Hematopoietic multipotent progenitor cell (in vitro differentiated cells): Measurements from ENCODE around the gene METTL24. TPM values are rescaled to one million over a fixed set of nuclear protein-coding genes. Genes with fewer than 3 reads are reported as not detected.
A peak's percentile ranks its signal among the peaks of the same experiment; 100 is the strongest.
"Not testable (repeated sequence)": the region's sequence is repeated elsewhere in the genome, so short reads cannot be mapped to it uniquely, and the experiment has no call there.

Experiments used
- DNase-seq, 3 donors: peaks; one replicate each; pipeline ENCODE4 v3.0.0-alpha.2; 2011 to 2015; ENCODE audit warnings: low read depth in 2 of 3, low spot score in 2 of 3
- total RNA-seq: library from RNA; depleted of rRNA; stranded (reverse); fragments of >200 nt; gene quantifications from one replicate; pipeline ENCODE4 v1.2.3, GENCODE V29; 2012

METTL24 gene
- total RNA-seq, 1 donor: 3.0 TPM

GRCh38 chr6:110277100-110277665 lies 81.0 kb downstream of the METTL24 start:
- DNase-seq: no peak

DNA sequence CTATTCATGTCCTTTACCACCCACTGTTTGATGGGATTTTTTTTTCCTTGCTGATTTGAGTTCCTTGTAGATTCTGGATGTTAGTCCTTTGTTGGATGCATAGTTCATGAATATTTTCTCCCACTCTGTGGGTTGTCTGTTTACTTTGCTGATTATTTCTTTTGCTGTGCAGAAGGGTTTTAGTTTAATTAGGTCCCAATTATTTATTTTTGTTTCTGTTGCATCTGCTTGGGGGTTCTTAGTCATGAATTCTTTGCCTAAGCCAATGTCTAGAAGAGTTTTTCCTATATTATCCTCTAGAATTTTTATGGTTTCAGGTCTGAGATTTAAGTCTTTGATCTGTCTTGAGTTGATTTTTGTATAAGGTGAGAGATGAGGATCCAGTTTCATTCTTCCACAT lies 85.4 kb downstream of the METTL24 start:
- DNase-seq: not testable (repeated sequence)

- DNase-seq: no peak
Observed at GRCh38 chr6:110271732-110272022, 86.5 kb downstream of the METTL24 start.

GRCh38 chr6:110270165-110270564 lies 88.0 kb downstream of the METTL24 start:
- no peak for DNase-seq

- DNase-seq: no peak
Observed at GRCh38 chr6:110269623-110270022, 88.5 kb downstream of the METTL24 start.

DNA sequence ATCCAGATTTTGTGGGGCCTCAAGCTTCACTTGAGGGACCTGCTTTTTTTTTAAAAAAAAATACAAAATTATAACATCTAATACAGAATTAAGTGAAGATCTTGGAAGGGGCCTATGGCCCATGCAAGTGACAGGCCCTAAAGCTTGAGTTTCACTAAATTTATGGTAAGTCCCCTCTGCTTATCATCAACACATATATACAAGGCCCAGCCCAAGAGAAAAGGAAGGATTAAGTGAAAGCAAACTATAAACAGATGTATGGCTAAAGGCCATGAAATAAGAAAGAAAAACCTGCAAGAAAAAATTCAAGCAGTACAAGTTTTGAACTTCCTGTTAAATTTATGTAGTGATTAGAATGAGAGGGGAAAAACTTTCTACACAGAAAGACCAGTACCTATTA lies 91.2 kb downstream of the METTL24 start:
- DNase-seq: no peak

GRCh38 chr6:110265273-110265672 lies 92.9 kb downstream of the METTL24 start:
- DNase-seq: no peak

DNA sequence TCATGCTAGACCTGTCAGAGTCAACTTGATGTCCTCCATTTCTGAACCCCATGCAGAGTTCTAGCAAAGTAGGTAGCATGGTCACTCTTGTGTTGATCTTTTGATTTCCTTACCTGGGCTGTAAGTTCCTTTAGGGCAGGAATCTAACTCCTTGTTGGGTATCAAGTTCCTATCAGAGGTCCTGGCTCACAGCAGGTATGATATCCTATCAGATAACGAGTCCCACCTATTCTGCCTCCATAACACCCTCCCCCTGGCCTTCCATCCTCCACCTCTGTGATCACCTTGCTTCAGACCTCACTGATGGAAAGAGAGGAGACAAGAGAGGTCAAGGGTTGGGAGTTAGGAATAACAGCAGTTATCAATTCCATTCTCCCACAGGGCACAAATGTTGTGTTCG lies 101.8 kb downstream of the METTL24 start:
- DNase-seq: no peak

DNA sequence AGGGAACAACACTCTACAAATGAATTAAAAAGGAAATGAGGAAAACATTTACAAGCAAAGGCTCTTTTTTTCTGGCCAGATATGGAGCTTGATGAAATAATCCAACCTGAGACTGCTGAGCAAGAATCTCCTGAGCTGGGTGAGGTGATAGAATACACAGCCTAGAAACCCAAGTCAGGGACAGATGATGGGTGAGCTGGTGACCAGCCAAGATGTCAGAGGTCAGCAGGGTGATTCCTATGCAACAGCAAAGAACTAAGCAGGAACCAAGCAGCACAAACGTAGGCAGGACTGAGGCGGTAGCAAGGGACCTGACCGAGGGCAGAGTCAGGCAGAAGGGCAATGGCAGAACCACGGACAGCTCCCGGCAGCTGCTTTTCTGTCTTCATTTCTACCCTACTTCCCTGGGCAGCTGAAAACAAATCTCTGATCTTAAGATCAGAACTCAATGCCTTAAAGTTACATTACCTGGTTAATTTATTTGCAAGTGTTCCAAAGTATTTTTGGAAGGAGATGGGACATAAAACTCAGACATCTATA lies 102.9 kb downstream of the METTL24 start:
- DNase-seq: peak in 2 of 3 donors; percentile 10 to 42

DNA sequence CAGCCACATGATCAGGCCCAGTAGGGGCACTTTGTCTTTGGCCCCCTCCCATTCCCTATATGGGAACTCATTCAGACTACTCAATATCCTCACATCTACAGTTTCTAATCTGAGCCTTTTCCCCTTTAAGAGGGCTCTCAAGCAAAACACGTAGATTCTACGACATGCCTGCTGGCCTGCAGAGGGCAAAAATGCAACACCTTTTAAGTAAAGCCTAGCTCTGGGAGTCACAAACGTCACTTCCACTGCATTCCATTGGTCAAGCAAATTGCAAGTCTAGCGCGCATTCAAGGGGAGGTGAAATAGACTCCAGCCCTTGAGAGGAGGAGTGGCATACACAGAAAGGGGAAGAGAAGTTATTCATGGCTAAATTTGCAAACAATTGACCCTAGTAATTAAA lies 107.3 kb downstream of the METTL24 start:
- DNase-seq: no peak

DNA sequence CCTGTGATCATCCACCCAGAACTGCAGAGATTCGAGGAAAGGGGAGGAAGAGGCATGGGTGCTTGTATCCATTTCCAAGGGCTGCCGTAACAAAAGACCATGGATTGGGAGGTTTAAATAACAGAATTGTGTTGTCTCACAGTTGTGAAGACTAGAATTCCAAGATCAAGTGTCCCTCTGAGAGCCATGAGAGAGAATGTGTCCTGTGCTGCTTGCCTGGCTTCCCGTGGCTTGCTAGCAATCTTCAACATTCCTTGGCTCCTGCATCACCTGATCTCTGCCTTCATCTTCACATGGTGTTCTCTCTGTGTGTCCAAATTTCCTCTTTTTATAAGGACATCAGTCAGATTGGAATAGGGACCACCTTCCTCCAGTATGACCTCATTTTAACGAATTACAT lies 108.1 kb downstream of the METTL24 start:
- no peak for DNase-seq

DNA sequence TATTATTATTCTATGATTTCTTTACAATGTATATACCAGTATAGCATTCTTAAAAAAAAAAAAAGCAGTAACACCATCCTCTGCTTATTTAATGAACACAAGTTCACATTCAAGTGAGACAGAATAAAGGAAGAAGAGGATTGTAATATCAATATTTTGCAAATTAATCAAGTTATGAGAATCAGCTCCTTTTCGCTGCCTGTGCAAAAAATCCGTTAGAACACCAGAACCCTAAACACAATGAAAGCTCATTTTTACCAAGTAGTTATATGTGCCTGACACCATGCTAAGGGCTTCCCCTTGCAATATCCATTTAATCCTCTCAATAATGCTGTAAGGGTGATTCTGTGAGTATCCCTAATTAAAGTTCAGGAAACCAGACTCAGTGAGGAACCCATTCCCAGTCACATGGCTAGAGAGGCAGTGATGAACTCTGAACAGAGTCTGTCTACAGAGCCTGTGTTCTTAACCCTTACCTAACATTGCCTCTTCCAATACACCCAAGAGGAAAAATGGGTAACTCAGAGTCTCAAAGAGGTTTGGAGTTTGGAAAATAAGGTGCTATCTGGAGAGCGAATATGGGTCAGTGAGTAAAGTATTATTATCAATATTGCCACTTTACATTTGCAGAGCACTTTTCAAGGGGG lies 111.1 kb downstream of the METTL24 start:
- DNase-seq: no peak

DNA sequence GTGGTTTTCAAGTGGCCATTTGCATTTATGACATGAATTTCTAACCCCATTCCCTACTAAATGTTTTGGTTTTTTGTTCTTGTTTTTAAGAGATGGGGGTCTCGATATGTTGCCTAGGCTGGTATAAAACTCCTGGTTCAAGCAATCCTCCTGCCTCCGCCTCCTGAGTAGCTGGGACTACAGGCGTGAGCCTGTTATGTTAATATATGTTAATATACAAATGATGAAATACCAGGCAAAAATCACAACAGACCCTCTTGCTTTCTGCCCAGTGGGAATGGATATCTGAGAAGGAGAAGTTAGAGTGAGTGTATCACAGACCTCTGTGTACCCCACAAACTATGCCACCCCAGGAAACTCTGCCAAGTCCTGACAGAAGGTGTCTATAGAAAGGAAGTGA lies 111.8 kb downstream of the METTL24 start:
- no peak for DNase-seq

DNA sequence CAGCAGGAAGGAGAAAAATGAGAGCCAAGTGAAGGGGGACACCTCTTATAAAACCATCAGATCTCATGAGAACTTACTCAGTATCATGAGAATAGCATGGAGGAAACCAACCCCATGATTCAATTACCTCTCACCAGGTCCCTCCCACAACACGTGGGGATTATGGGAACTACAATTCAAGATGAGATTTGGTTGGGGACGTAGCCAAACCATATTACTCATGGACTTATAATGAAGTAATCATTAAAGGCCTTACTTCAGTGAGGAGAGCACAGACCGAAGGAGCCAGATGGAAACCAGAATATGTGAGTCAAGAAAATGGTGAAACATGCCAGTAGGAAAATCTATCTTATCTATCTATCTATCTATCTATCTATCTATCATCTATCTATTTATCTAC lies 113.5 kb downstream of the METTL24 start:
- not testable (repeated sequence) for DNase-seq

DNA sequence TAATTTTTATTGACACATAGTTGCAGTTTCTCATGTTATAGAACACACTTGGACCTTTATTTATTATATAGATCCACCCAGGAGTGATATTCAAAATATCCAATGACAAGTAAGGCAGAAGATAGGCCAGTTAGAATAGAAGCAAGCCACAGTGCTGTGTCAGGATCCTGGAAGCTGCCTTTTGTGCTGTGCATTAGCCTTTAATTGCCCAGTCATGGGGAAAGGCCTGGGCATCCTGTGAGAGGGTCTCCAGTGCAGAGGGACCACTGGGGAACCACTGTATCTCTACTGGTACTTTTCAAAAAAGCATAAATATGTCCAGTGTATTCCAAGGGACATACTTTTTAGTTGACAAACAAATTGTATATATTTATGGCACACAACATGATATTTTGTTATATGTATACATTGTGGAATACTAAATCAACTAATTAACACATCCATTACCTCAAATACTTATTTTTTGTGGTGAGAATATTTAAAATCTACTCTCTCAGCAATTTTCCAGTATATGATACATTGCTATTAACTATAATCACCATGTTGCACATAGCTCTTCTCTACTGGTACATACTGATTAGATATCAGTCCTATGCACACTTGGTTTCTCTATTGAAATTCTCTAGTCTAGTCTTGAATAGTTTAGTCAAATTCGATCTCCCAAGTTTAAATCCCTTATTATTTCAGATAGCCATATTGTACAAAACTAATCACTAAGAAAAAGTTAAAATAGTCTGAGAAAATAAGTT lies 118.4 kb downstream of the METTL24 start:
- no peak for DNase-seq

- not testable (repeated sequence) for DNase-seq
Observed at GRCh38 chr6:110236007-110236406, 122.1 kb downstream of the METTL24 start.

DNA sequence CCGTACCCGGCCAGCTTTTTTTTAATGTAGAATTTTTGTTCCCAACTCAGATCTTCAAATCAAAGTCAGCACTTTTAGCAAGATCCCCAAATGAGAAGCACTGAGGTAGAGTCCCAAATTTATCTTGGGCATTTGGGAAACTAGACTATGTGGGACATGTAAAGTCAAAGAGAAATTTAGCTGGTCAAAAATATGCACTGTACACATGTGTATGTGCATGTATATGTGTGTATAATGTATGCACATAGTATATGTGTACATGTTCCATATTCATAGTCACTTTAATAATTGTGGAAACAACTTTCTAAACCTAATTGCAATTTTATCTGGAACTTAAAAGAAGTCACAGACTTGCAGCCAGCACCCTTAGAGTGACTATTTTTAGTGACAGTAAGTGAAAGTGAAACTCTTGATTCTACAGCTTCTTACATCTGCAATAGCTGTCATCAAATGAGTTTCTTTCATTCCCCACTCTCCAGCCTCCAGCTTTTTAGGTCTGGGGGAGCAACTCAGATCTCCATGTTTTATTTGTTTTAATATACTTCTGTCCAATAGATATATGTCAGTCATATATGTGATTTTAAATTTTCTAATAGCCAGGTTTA lies 124.3 kb downstream of the METTL24 start:
- DNase-seq: peak in 2 of 3 donors; percentile 26 to 60

DNA sequence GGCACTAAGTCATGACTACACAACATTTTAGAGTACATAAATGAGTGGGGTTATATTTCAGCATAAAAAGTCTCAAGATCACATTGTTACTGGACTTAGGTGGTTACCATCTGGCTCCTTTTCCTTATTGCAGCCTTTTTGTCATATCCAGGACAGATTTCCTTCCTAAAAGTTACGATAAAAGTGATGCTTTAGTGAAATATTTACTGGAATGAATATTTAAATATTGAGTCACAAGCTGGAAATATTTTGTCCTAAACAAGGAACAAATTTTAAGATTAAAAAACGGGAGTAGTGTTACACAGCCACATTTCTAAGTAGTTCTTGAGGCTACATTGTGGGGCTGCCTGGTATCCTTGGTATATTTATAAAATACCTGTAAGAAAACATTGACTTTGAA lies 125.7 kb downstream of the METTL24 start:
- DNase-seq: no peak

GRCh38 chr6:110226261-110226660 lies 131.9 kb downstream of the METTL24 start:
- no peak for DNase-seq

GRCh38 chr6:110221738-110222137 lies 136.4 kb downstream of the METTL24 start:
- DNase-seq: no peak

DNA sequence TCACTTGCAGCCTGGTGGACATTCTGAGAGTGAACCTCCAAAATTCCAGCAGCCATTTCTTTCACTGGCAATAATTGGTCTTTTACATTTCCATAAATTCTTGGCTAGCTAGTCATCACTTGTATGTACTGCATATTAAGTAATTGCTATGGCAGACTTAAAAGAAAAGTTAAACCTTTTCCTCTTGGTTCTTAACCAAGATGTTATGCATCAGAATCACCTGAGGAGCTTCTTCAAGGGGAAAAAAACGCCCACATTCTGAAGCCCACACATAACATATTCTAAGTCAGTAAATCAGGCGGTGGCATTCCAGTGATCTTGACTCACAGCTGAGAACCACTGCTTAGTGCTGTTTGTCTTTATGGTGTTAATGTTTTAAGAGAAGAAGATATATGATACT lies 140.9 kb downstream of the METTL24 start:
- no peak for DNase-seq

DNA sequence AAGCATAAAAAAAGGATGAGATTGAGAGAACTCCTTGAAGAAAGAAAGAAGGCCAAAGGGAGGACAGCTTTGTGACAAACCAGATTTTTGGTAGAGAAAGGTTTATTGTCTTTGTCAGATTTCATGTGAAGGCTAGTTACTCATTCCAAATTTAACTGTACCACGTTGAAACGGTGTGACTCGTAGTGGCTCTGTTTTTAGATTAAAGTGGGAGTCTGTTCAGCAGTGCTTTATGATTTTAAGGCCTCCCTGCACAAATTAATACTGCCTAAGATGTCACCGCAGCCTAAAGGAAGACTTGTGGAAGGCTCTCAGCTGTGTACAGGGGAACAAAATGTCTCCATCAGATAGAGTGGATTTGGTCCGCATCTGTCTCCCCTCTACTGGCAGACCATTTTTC lies 142.0 kb downstream of the METTL24 start:
- no peak for DNase-seq
